Prostate gland (tissue), 2 donors: ENCODE data around the gene UBR4. TPM values are rescaled to one million over a fixed set of nuclear protein-coding genes. Genes with fewer than 3 reads are reported as not detected.

Experiments
- DNase-seq: peaks from one replicate; pipeline ENCODE4 v3.0.0-alpha.2; 2019; ENCODE audit warnings: low spot score
- H3K27ac ChIP-seq, 2 donors: fragments of 200-600 bp; sonication (generic); 2 replicates each; pipeline ENCODE4 v1.5.1; 2017 to 2019
- H3K27me3 ChIP-seq: fragments of 200-600 bp; sonication (generic); replicated peaks from 2 replicates; pipeline ENCODE4 v1.5.1; 2019; ENCODE audit not compliant: insufficient read depth
- H3K36me3 ChIP-seq, 2 donors: fragments of 200-600 bp; sonication (generic); 1 replicate in 1 of 2; 2 replicates in 1 of 2; pipeline versions ENCODE4 v1.5.1 to v1.8.1; 2017 to 2019
- H3K4me1 ChIP-seq: fragments of 200-600 bp; sonication (generic); replicated peaks from 2 replicates; pipeline ENCODE4 v1.5.1; 2019
- H3K4me3 ChIP-seq, 2 donors: fragments of 200-600 bp; sonication (generic); 2 replicates each; pipeline ENCODE4 v1.5.1; 2017 to 2019
- H3K9me3 ChIP-seq: fragments of 200-600 bp; sonication (generic); 2 replicates; pipeline ENCODE4 v1.5.1; 2017
- POLR2A ChIP-seq: fragments of 450-650 bp; IDR thresholded peaks from one replicate; pipeline ENCODE4 v1.6.1; 2016; ENCODE audit warnings: antibody characterized with exemption, mild to moderate bottlenecking
- POLR2AphosphoS5 ChIP-seq: sonication (generic); formaldehyde crosslinking; IDR thresholded peaks from one replicate; pipeline ENCODE4 v1.6.1; 2017; ENCODE audit warnings: antibody characterized with exemption
- WGBS: methylation state at CpG from one replicate; pipeline ENCODE4 v1.1.5; 2018; 5-methylcytosine and 5-hydroxymethylcytosine counted together
- intact Hi-C: fragments of 100-400 bp; cut with DNase I; formaldehyde crosslinking; loops from one replicate; pipeline ENCODE4 v1.14.2; 2022
- total RNA-seq, 2 donors: library from RNA; depleted of rRNA; stranded (reverse); fragments of >200 nt; gene quantifications; one replicate each; pipeline ENCODE4 v1.1.0, GENCODE V29; 2016
- TF ChIP-seq, protein P1 (sequence below), 4 experiments: fragments of 200-600 bp in 2 of 4; fragments of 450-650 bp in 2 of 4; sonication (generic) in 2 of 4; IDR thresholded peaks; 1 replicate in 3 of 4; 2 replicates in 1 of 4; pipeline ENCODE4 v1.5.1; 2016 to 2019; ENCODE audit warnings: antibody characterized with exemption in 4 of 4, mild to moderate bottlenecking in 2 of 4, moderate library complexity in 2 of 4

Gene UBR4
- total RNA-seq, 2 donors from 2014 or later = 93.5 to 311 TPM

GRCh38 chr1:19059773-19060172, 150.3 kb downstream of the UBR4 start:
- Histone ChIP-seq H3K9me3 (no peaks in the 10 kb centered on the region), H3K4me3 (no peak overlapping the region), H3K27ac (no peak overlapping the region), H3K4me1 (no peaks in the 10 kb centered on the region), H3K36me3 (no peaks in the 10 kb centered on the region), H3K27me3 (no peaks in the 10 kb centered on the region)
- TF ChIP-seq, protein P1, sequence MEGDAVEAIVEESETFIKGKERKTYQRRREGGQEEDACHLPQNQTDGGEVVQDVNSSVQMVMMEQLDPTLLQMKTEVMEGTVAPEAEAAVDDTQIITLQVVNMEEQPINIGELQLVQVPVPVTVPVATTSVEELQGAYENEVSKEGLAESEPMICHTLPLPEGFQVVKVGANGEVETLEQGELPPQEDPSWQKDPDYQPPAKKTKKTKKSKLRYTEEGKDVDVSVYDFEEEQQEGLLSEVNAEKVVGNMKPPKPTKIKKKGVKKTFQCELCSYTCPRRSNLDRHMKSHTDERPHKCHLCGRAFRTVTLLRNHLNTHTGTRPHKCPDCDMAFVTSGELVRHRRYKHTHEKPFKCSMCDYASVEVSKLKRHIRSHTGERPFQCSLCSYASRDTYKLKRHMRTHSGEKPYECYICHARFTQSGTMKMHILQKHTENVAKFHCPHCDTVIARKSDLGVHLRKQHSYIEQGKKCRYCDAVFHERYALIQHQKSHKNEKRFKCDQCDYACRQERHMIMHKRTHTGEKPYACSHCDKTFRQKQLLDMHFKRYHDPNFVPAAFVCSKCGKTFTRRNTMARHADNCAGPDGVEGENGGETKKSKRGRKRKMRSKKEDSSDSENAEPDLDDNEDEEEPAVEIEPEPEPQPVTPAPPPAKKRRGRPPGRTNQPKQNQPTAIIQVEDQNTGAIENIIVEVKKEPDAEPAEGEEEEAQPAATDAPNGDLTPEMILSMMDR (IDR thresholded peaks at IDR 0.05) = no peak
- TF ChIP-seq POLR2AphosphoS5 (no peak), POLR2A (no peak)
- intact Hi-C loops = no loop called here
- 85% methylated on average over 4 of the region's 4 CpGs for whole genome bisulfite sequencing
- DNase-seq = no peak

DNA sequence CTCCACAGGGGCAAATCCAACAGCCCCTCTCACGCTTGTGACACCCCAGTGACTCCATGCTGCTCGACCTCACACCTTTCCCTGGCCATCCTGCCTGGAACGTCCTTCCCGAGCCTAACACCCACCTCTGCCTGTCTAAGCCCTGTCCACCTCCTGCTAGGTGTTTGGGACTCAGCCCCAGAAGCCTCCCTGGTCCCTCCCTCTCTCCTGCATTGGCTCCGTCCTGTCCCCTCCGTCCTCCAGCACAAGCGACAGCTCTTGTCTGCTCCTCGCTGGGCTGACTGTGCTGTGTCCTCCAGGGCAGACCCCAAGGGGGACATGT, 151.6 kb downstream of the UBR4 start:
- 37% methylated on average over 8 of the region's 8 CpGs for WGBS
- DNase-seq = no peak
- TF ChIP-seq POLR2AphosphoS5 (no peak), POLR2A (no peak)
- TF ChIP-seq, protein P1 (IDR thresholded peaks at IDR 0.05) = no peak
- H3K27me3 ChIP-seq = no peaks in the 10 kb centered on the region
- no peaks in the 10 kb centered on the region for H3K9me3 ChIP-seq
- H3K36me3 ChIP-seq = no peaks in the 10 kb centered on the region
- H3K27ac ChIP-seq = no peak overlapping the region
- H3K4me1 ChIP-seq = no peaks in the 10 kb centered on the region
- intact Hi-C loops = no loop called here
- H3K4me3 ChIP-seq = no peak overlapping the region

DNA sequence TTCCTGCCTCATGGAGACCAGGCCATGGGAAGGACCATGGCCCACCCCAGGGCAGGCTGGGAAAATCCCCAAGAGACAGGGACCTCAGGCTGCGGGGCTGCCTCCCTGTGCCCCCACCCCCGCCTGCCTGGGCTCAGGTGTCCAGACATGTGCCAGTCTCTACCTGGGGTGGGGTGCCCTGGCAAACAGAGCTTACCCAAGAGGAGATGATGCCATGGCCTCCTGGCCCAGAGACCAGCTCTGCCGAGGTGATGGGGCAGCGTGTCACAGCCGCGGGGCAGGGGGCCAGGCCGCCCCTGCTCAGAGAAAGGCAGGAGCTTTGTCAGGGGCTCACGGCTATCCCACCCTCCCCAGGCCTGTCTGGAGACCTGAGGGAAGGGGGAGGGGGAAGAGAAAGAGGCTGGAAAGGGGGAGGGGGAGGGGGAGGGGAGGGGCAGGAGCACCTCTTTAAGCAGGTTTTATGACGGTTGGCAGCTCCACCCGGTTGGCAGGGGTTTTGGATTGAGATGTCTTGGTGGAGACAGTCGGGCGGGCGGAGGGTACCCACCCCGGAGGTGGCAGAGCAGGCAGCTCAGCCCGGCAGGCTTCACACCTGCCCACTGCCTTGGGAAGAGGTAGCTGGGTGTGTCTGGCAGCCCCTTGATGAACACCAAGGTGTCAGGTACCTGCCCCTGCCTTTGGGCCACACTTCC, 152.1 kb downstream of the UBR4 start:
- no peaks in the 10 kb centered on the region for H3K36me3 ChIP-seq
- H3K4me3 ChIP-seq = no peak overlapping the region
- no peak overlapping the region for H3K27ac ChIP-seq
- TF ChIP-seq POLR2A = no peak
- no peak for TF ChIP-seq POLR2AphosphoS5
- TF ChIP-seq, protein P1 (IDR thresholded peaks at IDR 0.05) = no peak
- no peaks in the 10 kb centered on the region for H3K4me1 ChIP-seq
- intact Hi-C loops = no loop called here
- H3K9me3 ChIP-seq = no peaks in the 10 kb centered on the region
- WGBS = 21% methylated on average over 15 of the region's 15 CpGs
- no peak for DNase-seq
- H3K27me3 ChIP-seq = no peaks in the 10 kb centered on the region

GRCh38 chr1:19057182-19057779, 152.8 kb downstream of the UBR4 start:
- Histone ChIP-seq H3K36me3 (no peaks in the 10 kb centered on the region), H3K4me1 (no peaks in the 10 kb centered on the region), H3K9me3 (no peaks in the 10 kb centered on the region), H3K4me3 (no peak overlapping the region), H3K27ac (no peak overlapping the region), H3K27me3 (no peaks in the 10 kb centered on the region)
- TF ChIP-seq, protein P1 (IDR thresholded peaks at IDR 0.05) = no peak
- TF ChIP-seq POLR2A (no peak), POLR2AphosphoS5 (no peak)
- no peak for DNase-seq
- intact Hi-C loops = no loop called here
- 86% methylated on average over 14 of the region's 14 CpGs for whole genome bisulfite sequencing

DNA sequence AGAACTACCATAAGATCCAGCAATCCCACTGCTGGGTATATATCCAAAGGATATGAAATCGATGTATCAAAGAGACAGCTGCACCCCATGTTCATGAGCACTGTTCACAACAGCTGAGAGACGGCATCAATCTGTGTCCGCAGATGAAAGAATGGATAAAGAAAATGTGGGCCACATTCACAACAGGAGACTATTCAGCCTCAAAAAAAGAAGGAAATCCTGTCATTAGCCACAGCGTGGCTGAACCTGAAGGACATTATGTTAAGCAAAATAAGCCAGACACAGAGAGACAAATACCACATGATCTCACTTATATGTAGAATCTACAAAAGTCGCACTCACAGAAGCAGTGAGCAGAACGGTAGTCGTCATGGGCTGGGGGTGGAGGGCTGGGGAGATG, 154.4 kb downstream of the UBR4 start:
- H3K27me3 ChIP-seq = no peaks in the 10 kb centered on the region
- H3K36me3 ChIP-seq = no peaks in the 10 kb centered on the region
- no peaks in the 10 kb centered on the region for H3K9me3 ChIP-seq
- no peaks in the 10 kb centered on the region for H3K4me1 ChIP-seq
- no peak overlapping the region for H3K4me3 ChIP-seq
- TF ChIP-seq POLR2A = no peak
- TF ChIP-seq POLR2AphosphoS5 = no peak
- TF ChIP-seq, protein P1 (IDR thresholded peaks at IDR 0.05) = no peak
- no peak for DNase-seq
- intact Hi-C loops = no loop called here
- no peak overlapping the region for H3K27ac ChIP-seq
- 68% methylated on average over 7 of the region's 7 CpGs for WGBS
